SK-N-SH treated with all-trans-retinoic acid at 6 μM for 48 hours (cell line): ENCODE results near the gene AGAP1.
A peak's percentile ranks its signal among the peaks of the same experiment; 100 is the strongest.

Source experiments
- ATAC-seq: fragments of 200-7000 bp; cut with Tn5 transposase; 3 replicates; pipeline ENCODE4 v1.9.1; 2020; ENCODE audit warnings: mild to moderate bottlenecking, moderate library complexity
- ARNTL ChIP-seq: fragments of 450-650 bp; formaldehyde crosslinking; IDR thresholded peaks from 2 replicates; pipeline ENCODE4 v1.5.0; 2020; ENCODE audit warnings: low read depth, mild to moderate bottlenecking, moderate library complexity, borderline replicate concordance
- BACH2 ChIP-seq: fragments of 250-450 bp; sonication (Bioruptor Pico); IDR thresholded peaks from 2 replicates; pipeline ENCODE4 v1.9.0; 2021; ENCODE audit warnings: mild to moderate bottlenecking, borderline replicate concordance
- CSDC2 ChIP-seq: fragments of 250-450 bp; sonication (Bioruptor Pico); IDR thresholded peaks from 2 replicates; pipeline ENCODE4 v1.5.0; 2020; ENCODE audit warnings: mild to moderate bottlenecking, moderate library complexity
- ESRRG ChIP-seq: fragments of 250-450 bp; sonication (Bioruptor Pico); IDR thresholded peaks from 2 replicates; pipeline ENCODE4 v1.6.1; 2021; ENCODE audit warnings: mild to moderate bottlenecking
- GLIS3 ChIP-seq: fragments of 250-450 bp; sonication (Bioruptor Pico); IDR thresholded peaks from 2 replicates; pipeline ENCODE4 v1.5.0; 2020; ENCODE audit warnings: mild to moderate bottlenecking, moderate library complexity
- ISL1 ChIP-seq: fragments of 250-450 bp; sonication (Bioruptor Pico); IDR thresholded peaks from 2 replicates; pipeline ENCODE4 v2.1.2; 2022; ENCODE audit warnings: mild to moderate bottlenecking, moderate library complexity
- OSR1 ChIP-seq: fragments of 250-450 bp; sonication (Bioruptor Pico); IDR thresholded peaks from 2 replicates; pipeline ENCODE4 v1.8.0; 2022; ENCODE audit warnings: moderate library complexity, mild to moderate bottlenecking, inconsistent platforms
- PPARA ChIP-seq: fragments of 250-450 bp; sonication (Bioruptor Pico); IDR thresholded peaks from 2 replicates; pipeline ENCODE4 v1.5.0; 2020; ENCODE audit warnings: mild to moderate bottlenecking, borderline replicate concordance
- RARB ChIP-seq: fragments of 250-450 bp; sonication (Bioruptor Pico); IDR thresholded peaks from 2 replicates; pipeline ENCODE4 v1.8.0; 2021; ENCODE audit warnings: mild to moderate bottlenecking, moderate library complexity
- SNAI2 ChIP-seq: fragments of 250-450 bp; sonication (Bioruptor Pico); IDR thresholded peaks from 2 replicates; pipeline ENCODE4 v1.5.0; 2020; ENCODE audit warnings: mild to moderate bottlenecking, moderate library complexity
- TCF4 ChIP-seq: fragments of 250-450 bp; sonication (Bioruptor Pico); IDR thresholded peaks from 2 replicates; pipeline ENCODE4 v1.8.0; 2021; ENCODE audit warnings: mild to moderate bottlenecking, moderate library complexity, borderline replicate concordance
- TOX ChIP-seq: fragments of 250-450 bp; sonication (Bioruptor Pico); IDR thresholded peaks from 2 replicates; pipeline ENCODE4 v1.8.0; 2021; ENCODE audit warnings: mild to moderate bottlenecking, moderate library complexity, borderline replicate concordance
- TSHZ2 ChIP-seq: fragments of 250-450 bp; sonication (Bioruptor Pico); IDR thresholded peaks from 2 replicates; pipeline ENCODE4 v1.5.0; 2020; ENCODE audit warnings: mild to moderate bottlenecking, moderate library complexity
- ZC3H10 ChIP-seq: fragments of 250-450 bp; sonication (Bioruptor Pico); IDR thresholded peaks from 2 replicates; pipeline ENCODE4 v1.5.1; 2021; ENCODE audit warnings: mild to moderate bottlenecking, moderate library complexity
- ZFP3 ChIP-seq: fragments of 250-450 bp; sonication (Bioruptor Pico); IDR thresholded peaks from 2 replicates; pipeline ENCODE4 v1.5.0; 2020; ENCODE audit warnings: mild to moderate bottlenecking, moderate library complexity
- ZFP30 ChIP-seq: fragments of 450-650 bp; formaldehyde crosslinking; IDR thresholded peaks from 2 replicates; pipeline ENCODE4 v1.5.0; 2022; ENCODE audit warnings: mild to moderate bottlenecking, moderate library complexity
- ZNF565 ChIP-seq: fragments of 450-650 bp; formaldehyde crosslinking; conservative IDR thresholded peaks from 2 replicates; pipeline ENCODE4 v1.5.0; 2020; ENCODE audit warnings: low read depth, mild to moderate bottlenecking, moderate library complexity
- ZNF70 ChIP-seq: fragments of 450-650 bp; formaldehyde crosslinking; IDR thresholded peaks from 2 replicates; pipeline ENCODE4 v1.5.0; 2020; ENCODE audit warnings: mild to moderate bottlenecking, moderate library complexity
- ZNF8 ChIP-seq: fragments of 450-650 bp; formaldehyde crosslinking; IDR thresholded peaks from 2 replicates; pipeline ENCODE4 v1.5.0; 2020; ENCODE audit warnings: mild to moderate bottlenecking, moderate library complexity
- TF ChIP-seq, protein P1 (sequence below): fragments of 250-450 bp; sonication (Bioruptor Pico); IDR thresholded peaks from 2 replicates; pipeline ENCODE4 v1.5.1; 2020; ENCODE audit warnings: low read depth, mild to moderate bottlenecking, moderate library complexity

The AGAP1 gene

GRCh38 chr2:235467588-235467987 lies 26.3 kb upstream of the AGAP1 start:
- ATAC-seq = no peak
- TF ChIP-seq PPARA (CRISPR knock-in tag) (no peak), ESRRG (CRISPR knock-in tag) (no peak), TSHZ2 (CRISPR knock-in tag) (no peak), ZFP30 (CRISPR knock-in tag) (no peak), OSR1 (CRISPR knock-in tag) (no peak), TCF4 (no peak), TOX (CRISPR knock-in tag) (no peak), CSDC2 (CRISPR knock-in tag) (no peak), ZNF70 (no peak)
- TF ChIP-seq, all 23 proteins: peak for 0

GRCh38 chr2:235468978-235469655 lies 24.7 kb upstream of the AGAP1 start:
- TF ChIP-seq ESRRG (CRISPR knock-in tag) (no peak), GLIS3 (CRISPR knock-in tag) (no peak), ZFP30 (CRISPR knock-in tag) (no peak), PPARA (CRISPR knock-in tag) (no peak), BACH2 (CRISPR knock-in tag) (no peak), TSHZ2 (CRISPR knock-in tag) (no peak), RARB (CRISPR knock-in tag) (no peak), ZNF565 (CRISPR knock-in tag) (no peak), ZC3H10 (CRISPR knock-in tag) (no peak)
- TF ChIP-seq, protein P1, sequence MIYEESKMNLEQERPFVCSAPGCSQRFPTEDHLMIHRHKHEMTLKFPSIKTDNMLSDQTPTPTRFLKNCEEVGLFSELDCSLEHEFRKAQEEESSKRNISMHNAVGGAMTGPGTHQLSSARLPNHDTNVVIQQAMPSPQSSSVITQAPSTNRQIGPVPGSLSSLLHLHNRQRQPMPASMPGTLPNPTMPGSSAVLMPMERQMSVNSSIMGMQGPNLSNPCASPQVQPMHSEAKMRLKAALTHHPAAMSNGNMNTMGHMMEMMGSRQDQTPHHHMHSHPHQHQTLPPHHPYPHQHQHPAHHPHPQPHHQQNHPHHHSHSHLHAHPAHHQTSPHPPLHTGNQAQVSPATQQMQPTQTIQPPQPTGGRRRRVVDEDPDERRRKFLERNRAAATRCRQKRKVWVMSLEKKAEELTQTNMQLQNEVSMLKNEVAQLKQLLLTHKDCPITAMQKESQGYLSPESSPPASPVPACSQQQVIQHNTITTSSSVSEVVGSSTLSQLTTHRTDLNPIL (CRISPR knock-in tag) = no peak
- ATAC-seq = peak; percentile 95

DNA sequence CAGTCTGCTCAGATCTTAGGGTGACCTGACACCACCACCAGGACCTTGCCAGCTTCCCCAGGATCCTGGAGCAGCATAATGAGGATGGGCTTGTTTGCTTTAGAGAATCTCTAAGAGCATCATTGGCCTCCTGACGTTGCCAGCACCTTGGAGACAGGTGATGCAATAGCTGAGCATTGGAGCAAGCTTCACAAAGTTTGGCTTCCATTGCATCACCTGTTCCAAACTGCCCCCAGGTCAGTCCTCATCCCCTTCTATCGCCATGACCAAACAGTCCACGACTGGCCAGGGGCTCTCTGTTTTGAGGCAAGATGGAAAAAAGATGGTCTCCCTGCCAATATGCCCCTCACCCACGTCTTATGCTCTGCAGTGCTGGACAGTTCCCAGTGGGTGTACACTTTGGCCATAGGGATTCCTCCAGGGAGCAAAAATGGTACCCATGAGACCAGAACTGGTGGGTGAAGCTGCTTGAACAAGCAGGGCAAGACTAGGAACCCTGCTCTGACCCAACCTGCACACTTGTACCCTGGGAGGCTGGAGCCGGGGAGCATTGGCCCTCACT lies 22.6 kb upstream of the AGAP1 start:
- ATAC-seq = no peak
- TF ChIP-seq ISL1 (CRISPR knock-in tag) = no peak
- no peak for TF ChIP-seq OSR1 (CRISPR knock-in tag)
- no peak for TF ChIP-seq ZNF565 (CRISPR knock-in tag)
- no peak for TF ChIP-seq TSHZ2 (CRISPR knock-in tag)
- no peak for TF ChIP-seq ESRRG (CRISPR knock-in tag)
- no peak for TF ChIP-seq ARNTL (CRISPR knock-in tag)
- no peak for TF ChIP-seq CSDC2 (CRISPR knock-in tag)
- TF ChIP-seq SNAI2 (CRISPR knock-in tag) = no peak
- no peak for TF ChIP-seq ZNF8 (CRISPR knock-in tag)
- TF ChIP-seq ZFP30 (CRISPR knock-in tag) = no peak
- no peak for TF ChIP-seq ZFP3 (CRISPR knock-in tag)
